GM18861 (cell line): ENCODE results near the gene COA6.
"Not testable (repeated sequence)": the region's sequence is repeated elsewhere in the genome, so short reads cannot be mapped to it uniquely, and the experiment has no call there.

Source experiments
- ATAC-seq: cut with Tn5 transposase; IDR thresholded peaks from one replicate; pipeline ENCODE4 v1.9.1; 2021; ENCODE audit not compliant: unreplicated experiment

The COA6 gene

DNA sequence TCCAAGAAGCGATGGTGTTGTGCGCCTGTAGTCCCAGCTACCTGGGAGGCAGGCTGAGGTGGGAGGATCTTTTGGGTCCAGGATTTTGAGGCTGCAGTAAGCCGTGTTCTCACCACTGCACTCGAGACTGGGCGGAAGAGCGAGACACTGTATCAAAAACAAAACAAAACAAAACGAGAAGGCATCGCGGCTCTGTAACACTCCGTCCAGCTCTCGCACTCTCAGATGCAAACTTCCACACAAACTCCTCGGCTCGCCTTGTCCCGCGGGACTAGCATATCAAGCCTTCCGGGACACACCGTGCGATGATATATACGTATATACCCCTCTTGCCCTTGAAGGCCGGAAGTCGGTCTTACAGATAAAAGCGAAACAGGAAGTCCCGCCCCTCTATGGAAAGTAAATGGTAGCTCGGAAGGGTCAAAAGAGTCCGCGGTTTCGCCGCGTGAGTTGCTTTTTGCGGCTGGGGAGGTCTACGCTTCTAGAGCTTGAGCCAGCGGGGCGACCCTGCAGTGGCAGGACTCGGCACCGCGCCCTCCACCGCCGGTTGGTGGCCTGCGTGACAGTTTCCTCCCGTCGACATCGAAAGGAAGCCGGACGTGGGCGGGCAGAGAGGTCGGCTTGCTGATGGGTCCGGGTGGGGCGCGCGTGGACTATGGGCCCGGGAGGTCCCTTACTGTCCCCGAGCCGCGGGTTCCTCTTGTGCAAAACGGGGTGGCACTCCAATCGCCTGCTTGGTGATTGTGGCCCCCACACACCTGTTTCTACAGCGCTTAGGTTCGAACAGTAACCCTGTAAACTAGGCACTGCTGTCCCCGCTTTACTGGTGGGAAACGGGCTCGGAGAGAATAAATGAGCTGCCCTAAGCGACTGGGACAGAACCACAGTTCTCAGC lies at the start of gene COA6:
Gene COA6 (plus strand): TSS at position 393 of the 895 bp plus-strand sequence. CDS start 11 bp downstream, at position 404.
- peak; percentile 89 for ATAC-seq

- ATAC-seq, result no peak
These were observed 48.4 kb upstream of the COA6 start for GRCh38 chr1:234324821-234325220.

GRCh38 chr1:234325878-234326496 lies 47.3 kb upstream of the COA6 start:
- peak; percentile 3 for ATAC-seq

GRCh38 chr1:234326497-234327366 lies 46.5 kb upstream of the COA6 start:
- peak; percentile 49 for ATAC-seq

DNA sequence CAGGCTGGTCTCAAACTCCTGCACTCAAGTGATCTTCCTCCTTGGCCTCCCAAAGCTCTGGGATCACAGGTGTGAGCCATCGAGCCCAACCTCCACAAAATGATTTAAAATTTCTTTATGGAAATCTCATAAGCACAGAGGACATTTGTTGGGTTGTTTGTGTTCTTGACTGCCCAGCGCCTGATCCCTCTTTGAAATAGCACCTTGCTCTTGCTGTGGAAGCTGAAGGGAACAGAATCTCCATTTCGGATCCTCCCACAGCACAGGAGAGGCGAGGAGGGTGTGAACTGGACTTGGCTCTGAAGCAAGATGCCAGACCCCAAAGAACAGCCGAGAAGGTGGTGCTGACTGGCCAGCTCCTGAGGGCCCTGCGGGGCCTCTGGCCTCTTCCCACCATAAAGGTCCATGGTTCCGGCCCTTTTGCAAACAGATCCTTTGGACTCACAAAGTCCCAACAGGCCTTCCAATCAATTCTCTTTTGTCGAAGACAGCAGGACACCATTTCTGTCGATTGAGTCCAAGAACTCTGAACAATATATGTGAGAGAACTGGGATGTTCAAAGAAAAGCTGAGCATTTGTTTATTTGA lies 45.6 kb upstream of the COA6 start:
- ATAC-seq, result no peak

DNA sequence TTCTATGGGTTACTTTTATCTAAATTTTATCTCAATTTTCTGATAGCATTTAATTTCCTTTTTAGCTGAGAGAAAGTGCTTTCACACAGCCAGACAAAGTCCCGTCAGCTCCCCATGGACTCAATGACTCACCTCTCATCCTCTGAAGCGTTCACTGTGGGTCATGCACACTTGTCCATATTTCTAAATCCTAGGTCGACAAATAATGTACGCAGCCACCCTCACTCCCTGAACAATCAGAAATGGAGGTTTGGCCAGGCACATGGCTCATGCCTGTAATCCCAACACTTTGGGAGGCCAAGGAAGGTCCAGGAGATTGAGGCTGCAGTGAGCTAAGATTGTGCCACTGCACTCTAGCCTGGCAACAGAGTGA lies 42.4 kb upstream of the COA6 start:
- no peak for ATAC-seq

- no peak for ATAC-seq
These were observed 41.7 kb upstream of the COA6 start for GRCh38 chr1:234331507-234331906.

GRCh38 chr1:234336359-234336758 lies 36.9 kb upstream of the COA6 start:
- no peak for ATAC-seq

- no peak for ATAC-seq
These were observed 36.0 kb upstream of the COA6 start for GRCh38 chr1:234337233-234337632.

- ATAC-seq, result no peak
These were observed 32.7 kb upstream of the COA6 start for GRCh38 chr1:234340528-234340927.

DNA sequence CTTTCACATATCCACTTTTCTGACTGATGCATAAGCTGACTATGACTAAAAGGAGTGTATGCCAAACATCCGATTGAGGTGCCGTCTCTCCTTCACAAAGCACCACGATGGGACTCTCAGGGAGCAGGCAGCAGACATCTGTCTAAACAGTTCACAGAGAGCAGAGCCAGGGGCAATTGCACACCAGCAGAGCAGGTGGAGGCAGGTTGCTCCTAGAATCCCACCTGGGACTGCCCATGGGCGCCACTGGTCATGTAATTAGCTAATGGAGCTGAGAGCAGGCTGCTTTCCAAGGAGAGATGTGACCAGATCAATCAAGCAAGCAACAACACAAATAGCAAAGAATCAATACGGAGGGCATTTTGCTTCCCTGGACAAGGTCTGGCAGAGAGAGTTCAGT lies 30.5 kb upstream of the COA6 start:
- no peak for ATAC-seq

DNA sequence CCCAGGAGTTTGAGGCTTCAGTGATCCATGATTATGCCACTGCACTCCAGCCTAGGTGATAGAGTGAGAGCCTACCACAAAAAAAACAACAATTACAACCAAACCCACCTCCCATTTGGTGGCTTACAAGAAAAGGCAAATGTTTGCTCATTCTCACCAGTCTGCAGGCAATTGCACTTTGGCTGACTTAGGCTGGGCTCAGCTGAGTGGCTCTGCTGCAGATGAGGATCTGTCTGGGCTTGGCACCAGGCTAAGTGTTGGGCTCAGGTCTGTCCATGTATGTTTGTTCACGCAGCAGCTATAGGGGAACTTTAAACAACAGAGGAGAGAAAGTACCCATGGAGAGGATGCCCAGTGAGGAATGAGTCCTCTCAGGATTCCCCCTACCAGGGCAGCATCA lies 28.0 kb upstream of the COA6 start:
- no peak for ATAC-seq

- ATAC-seq, result no peak
These were observed 24.3 kb upstream of the COA6 start for GRCh38 chr1:234348964-234349363.

DNA sequence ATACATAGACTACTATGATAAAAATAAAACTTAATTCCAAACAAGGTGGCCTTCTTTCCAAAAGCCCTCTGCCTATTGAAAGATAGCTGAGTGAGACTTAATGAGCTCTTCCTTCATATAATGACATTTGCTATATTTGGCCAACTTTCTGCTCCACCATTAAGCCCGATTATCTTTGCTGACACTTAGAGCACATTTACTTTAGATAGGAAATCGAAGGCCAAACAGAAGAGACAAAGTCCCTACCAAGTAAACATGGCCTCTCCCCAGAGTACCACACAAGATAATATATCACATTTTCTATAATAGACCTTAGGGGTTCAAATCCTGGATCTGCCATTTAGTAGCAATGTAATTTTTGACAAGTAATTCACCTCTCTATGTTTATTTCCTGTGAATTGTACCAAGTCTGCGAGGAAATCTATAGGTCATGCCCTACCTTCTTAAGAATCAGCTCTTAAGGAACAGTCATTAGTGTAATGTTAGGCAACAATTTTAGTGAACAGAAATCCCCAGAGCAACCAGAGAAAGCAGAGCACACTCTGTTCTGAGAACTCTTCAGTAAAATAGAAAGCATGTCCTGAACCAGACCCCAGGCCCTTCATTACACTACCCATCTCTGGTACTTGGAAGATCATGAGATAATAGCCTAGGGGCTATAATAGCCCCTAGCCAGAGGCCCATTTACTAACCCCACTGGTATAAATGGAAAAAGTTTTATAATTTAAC lies 17.3 kb upstream of the COA6 start:
- ATAC-seq, result no peak

DNA sequence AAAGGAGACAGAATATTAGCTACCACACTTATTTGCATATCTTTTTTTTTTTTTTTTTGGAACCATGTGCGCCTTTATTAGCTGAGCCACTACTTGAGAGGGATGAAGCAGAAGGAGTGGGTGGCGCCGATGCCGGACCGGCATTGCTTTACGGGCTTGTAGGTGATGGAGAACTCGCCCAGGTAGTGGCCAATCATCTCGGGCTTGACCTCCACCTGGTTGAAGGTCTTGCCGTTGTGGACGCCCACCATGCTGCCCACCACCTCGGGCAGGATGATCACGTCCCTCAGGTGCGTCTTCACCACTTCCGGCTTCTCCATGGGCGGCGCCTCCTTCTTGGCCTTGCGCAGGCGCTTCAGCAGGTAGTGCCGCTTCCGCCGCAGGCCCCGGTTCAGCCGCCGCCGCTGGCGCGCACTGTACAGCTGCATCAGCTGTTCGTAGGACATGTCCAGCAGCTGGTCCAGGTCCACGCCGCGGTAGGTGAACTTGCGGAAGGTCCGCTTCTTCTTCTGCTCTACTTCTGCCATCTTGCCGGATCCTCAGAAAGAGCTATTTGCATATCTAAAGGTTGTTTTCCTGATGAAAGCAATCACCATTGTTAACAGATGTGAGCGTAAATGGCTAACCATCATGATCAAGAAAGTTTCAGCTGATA lies 16.5 kb upstream of the COA6 start:
- ATAC-seq, result not testable (repeated sequence)

DNA sequence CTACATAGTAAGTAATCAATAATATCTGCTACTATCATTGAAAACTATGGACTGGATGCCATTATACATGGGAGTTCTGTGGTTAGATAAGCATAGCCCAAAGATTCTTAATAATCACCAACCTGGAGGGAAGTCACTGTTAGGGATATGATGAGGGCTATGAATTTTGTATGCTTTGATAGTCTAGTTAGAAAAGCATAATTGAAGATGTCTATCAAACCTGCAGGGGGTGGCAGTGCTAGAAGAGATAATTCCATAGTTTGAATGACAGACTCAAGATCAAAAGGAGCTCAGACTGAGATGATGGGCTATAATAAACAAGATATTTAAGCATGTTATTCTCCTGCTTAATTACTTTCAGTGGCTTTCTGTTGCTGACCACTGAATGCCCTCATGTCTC lies 15.4 kb upstream of the COA6 start:
- no peak for ATAC-seq

GRCh38 chr1:234361102-234361603 lies 12.1 kb upstream of the COA6 start:
- ATAC-seq, result no peak

DNA sequence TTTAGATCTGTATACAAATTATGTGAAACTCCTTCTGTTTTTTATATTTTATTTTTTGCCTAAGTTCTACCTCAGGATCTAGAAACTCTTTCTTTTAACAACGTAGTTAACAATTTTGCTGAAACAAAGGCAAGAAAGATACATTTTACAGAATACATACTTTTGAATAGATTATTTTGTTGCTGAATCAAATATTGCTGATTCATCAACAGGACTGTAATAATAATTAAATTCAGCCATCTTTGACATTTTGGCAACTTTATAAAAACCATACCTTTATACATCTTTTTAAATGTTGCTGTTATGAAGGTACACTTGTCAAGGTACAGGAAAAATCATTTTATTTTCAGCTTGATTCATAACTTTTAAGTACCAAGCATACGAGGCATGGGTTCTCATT lies 10.7 kb upstream of the COA6 start:
- ATAC-seq, result no peak

GRCh38 chr1:234368320-234369032 lies 4.8 kb upstream of the COA6 start:
- no peak for ATAC-seq
